ENCODE data around the gene NKIRAS2.

- TF ChIP-seq GABPA (IDR thresholded peaks at IDR 0.05 in 1 of 2, conservative IDR thresholded peaks at IDR 0.05 in 1 of 2), result no peak
- TF ChIP-seq CTCF (IDR thresholded peaks at IDR 0.05; ENCODE audit: low read depth, low read length, missing input control), result no peak
- no peak for TF ChIP-seq MAX (IDR thresholded peaks at IDR 0.05)
- no peak for TF ChIP-seq HNF4G (IDR thresholded peaks at IDR 0.05)
- TF ChIP-seq SP1 (IDR thresholded peaks at IDR 0.05), result no peak
- no peak for TF ChIP-seq REST (IDR thresholded peaks at IDR 0.05)
- no peak for TF ChIP-seq EGR1 (IDR thresholded peaks at IDR 0.05; ENCODE audit: low read depth in 2 of 2)
- TF ChIP-seq ATF3 (IDR thresholded peaks at IDR 0.05), result no peak
- no peak for TF ChIP-seq TAF1 (conservative IDR thresholded peaks at IDR 0.05)
- TF ChIP-seq RAD21 (IDR thresholded peaks at IDR 0.05), result no peak
- TF ChIP-seq YY1 (IDR thresholded peaks at IDR 0.05), result no peak
Measured at GRCh38 chr17:41986634-41987033, 33.3 kb upstream of the NKIRAS2 start.
